GM12878 (cell line): Measurements from ENCODE around the gene IPO11. TPM values are rescaled to one million over a fixed set of nuclear protein-coding genes. Genes with fewer than 3 reads are reported as not detected.

Experiments used
- ATAC-seq: fragments of 200-7000 bp; cut with Tn5 transposase; 3 replicates; pipeline ENCODE4 v1.9.1; 2020; ENCODE audit warnings: mild to moderate bottlenecking, moderate library complexity
- BruUV-seq: library from RNA; stranded (reverse); fragments of 400-500 nt; replicated peaks from 2 replicates; lab custom pipeline; 2021; lab: Mats Ljungman, UMichigan
- CTCF ChIA-PET: fragments of 300-600 bp; sonication (Branson Sonifier 250); formaldehyde crosslinking; extraction: SDS; loops from one replicate; lab custom pipeline; 2021; ENCODE audit warnings: inconsistent platforms; lab: Yijun Ruan, JAX
- POLR2A ChIA-PET: fragments of 350-600 bp; formaldehyde crosslinking; extraction: SDS; loops from one replicate; lab custom pipeline; 2021; ENCODE audit warnings: inconsistent platforms; lab: Charles Lee
- RAD21 ChIA-PET: fragments of 300-600 bp; sonication (Branson Sonifier 250); formaldehyde crosslinking; loops from one replicate; lab custom pipeline; 2023; ENCODE audit warnings: antibody characterized with exemption; ENCODE audit not compliant: unreplicated experiment; lab: Charles Lee
- SMC1A ChIA-PET: fragments of 300-600 bp; sonication (Branson Sonifier 250); formaldehyde crosslinking; loops from one replicate; lab custom pipeline; 2023; ENCODE audit not compliant: unreplicated experiment, uncharacterized antibody; lab: Charles Lee
- DNase-seq: peaks from one replicate; pipeline ENCODE4 v3.0.0-alpha.2; 2011; ENCODE audit warnings: low read depth, low spot score
- FAIRE-seq: peaks from 3 replicates; lab custom pipeline; 2011; peaks lifted over from hg19 to GRCh38; lab: Jason Lieb, UNC
- H2AFZ ChIP-seq: 2 replicates; pipeline ENCODE4 v1.6.0; 2011; ENCODE audit warnings: low read depth, low read length, control low read depth; ENCODE audit not compliant: control insufficient read depth
- H3K27ac ChIP-seq: 2 replicates; pipeline ENCODE4 v1.5.1; 2011; ENCODE audit warnings: control low read depth; ENCODE audit not compliant: control insufficient read depth, insufficient read depth
- H3K27me3 ChIP-seq, 2 experiments: replicated peaks in 1 of 2; 2 replicates each; pipeline versions ENCODE4 v1.6.0 to v1.6.1; 2011; ENCODE audit warnings: low read length in 1 of 2; ENCODE audit not compliant: control insufficient read depth in 2 of 2, insufficient read depth in 2 of 2
- H3K36me3 ChIP-seq, 2 experiments: 2 replicates each; pipeline ENCODE4 v1.5.1; 2011; ENCODE audit warnings: low read length in 1 of 2; ENCODE audit not compliant: control insufficient read depth in 2 of 2, insufficient read depth in 2 of 2
- H3K4me1 ChIP-seq: 2 replicates; pipeline ENCODE4 v1.6.1; 2011; ENCODE audit warnings: mild to moderate bottlenecking, low read length, moderate library complexity, mixed read lengths; ENCODE audit not compliant: control insufficient read depth, insufficient read depth
- H3K4me2 ChIP-seq: 2 replicates; pipeline ENCODE4 v1.6.0; 2011; ENCODE audit warnings: control low read depth; ENCODE audit not compliant: control insufficient read depth, insufficient read depth
- H3K4me3 ChIP-seq: fragments of 200-600 bp; sonication (generic); 2 replicates; pipeline ENCODE4 v1.5.1; 2016
- H3K79me2 ChIP-seq: 2 replicates; pipeline ENCODE4 v1.6.0; 2011; ENCODE audit warnings: low read length; ENCODE audit not compliant: control insufficient read depth, insufficient read depth
- H3K9ac ChIP-seq: 2 replicates; pipeline ENCODE4 v1.8.0; 2011; ENCODE audit warnings: low read length, control low read depth, mixed read lengths; ENCODE audit not compliant: control insufficient read depth, insufficient read depth
- H3K9me3 ChIP-seq: replicated peaks from 3 replicates; pipeline ENCODE4 v1.5.1; 2011; ENCODE audit warnings: mild to moderate bottlenecking, low read length; ENCODE audit not compliant: control insufficient read depth, insufficient read depth
- H4K20me1 ChIP-seq: 2 replicates; pipeline ENCODE4 v1.6.0; 2011; ENCODE audit not compliant: control insufficient read depth, insufficient read depth
- CHD2 ChIP-seq: IDR thresholded peaks from 2 replicates; pipeline ENCODE4 v1.6.1; 2011; ENCODE audit warnings: low read depth, low read length, improper control_type of control experiment, borderline replicate concordance
- IRF4 ChIP-seq: IDR thresholded peaks from 2 replicates; pipeline ENCODE4 v1.6.1; 2011; ENCODE audit warnings: low read depth, low read length
- RCOR1 ChIP-seq: conservative IDR thresholded peaks from 2 replicates; pipeline ENCODE4 v1.6.1; 2012; ENCODE audit warnings: low read depth, low read length, improper control_type of control experiment
- SPI1 ChIP-seq: IDR thresholded peaks from 2 replicates; pipeline ENCODE4 v1.6.1; 2011; ENCODE audit warnings: low read depth, mild to moderate bottlenecking, low read length, moderate library complexity, borderline replicate concordance; ENCODE audit not compliant: insufficient read depth
- WGBS: methylation state at CpG from one replicate; pipeline ENCODE4 v1.1.6; 2016; ENCODE audit warnings: low lambda C conversion rate; ENCODE audit not compliant: insufficient replicate concordance, insufficient coverage; ENCODE audit errors: missing lambda C conversion rate; 5-methylcytosine and 5-hydroxymethylcytosine counted together
- in situ Hi-C: fragments of 300-500 bp; cut with MboI; formaldehyde crosslinking; loops from 9 replicates; pipeline ENCODE4 v1.14.3; 2018; ENCODE audit warnings: mixed read lengths
- intact Hi-C: fragments of 100-400 bp; cut with micrococcal nuclease; formaldehyde crosslinking; loops from one replicate; pipeline ENCODE4 v1.14.2; 2022; ENCODE audit not compliant: unreplicated experiment
- polyA plus RNA-seq, 11 experiments: library from polyadenylated mRNA; depleted of rRNA in 4 of 11; unstranded in 6 of 11; stranded (reverse) in 5 of 11; fragments of >200 nt; fragmentation: Nextera tagmentation in 4 of 11; fragmentation: Illumina TruSeq in 1 of 11; extraction: Ambion mirVana in 4 of 11; extraction: Trizol in 1 of 11; gene quantifications; 1 replicate in 1 of 11; 2 replicates in 10 of 11; pipeline versions ENCODE4 v1.2.1 to v1.2.3, GENCODE V29; 2011 to 2016; ENCODE audit warnings: inconsistent platforms in 2 of 11, missing spikeins in 2 of 11, low read depth in 1 of 11
- total RNA-seq, 4 experiments: library from RNA; depleted of rRNA in 3 of 4; stranded (reverse); fragments of >200 nt in 3 of 4; fragmentation: Illumina TruSeq in 1 of 4; extraction: Trizol in 1 of 4; gene quantifications; 2 replicates each; pipeline versions ENCODE4 v1.2.1 to v1.2.3, GENCODE V29; 2013 to 2021
- TF ChIP-seq, protein P1 (sequence below): IDR thresholded peaks from 2 replicates; pipeline ENCODE4 v1.6.1; 2011; ENCODE audit warnings: borderline replicate concordance, low read depth, mild to moderate bottlenecking, moderate library complexity, mixed read lengths, low read length; ENCODE audit not compliant: insufficient read depth; ENCODE audit errors: extremely low read length
- TF ChIP-seq, protein P2 (sequence below): IDR thresholded peaks from 2 replicates; pipeline ENCODE4 v1.6.1; 2011; ENCODE audit warnings: borderline replicate concordance, low read depth, mild to moderate bottlenecking, moderate library complexity, low read length; ENCODE audit not compliant: insufficient read depth, poor library complexity, severe bottlenecking

IPO11 gene
- total and polyA plus RNA-seq, 10 of the 15 experiments (the other 5 are each of a cell fraction or from before 2014, with no cell fraction given), result 14.1 to 49.3 (median 29.8) TPM

- Histone ChIP-seq H3K9me3 (no peaks in the 10 kb centered on the region), H3K4me1 (no peaks in the 10 kb centered on the region), H3K36me3 (no peaks in the 10 kb centered on the region), H4K20me1 (no peaks in the 10 kb centered on the region), H3K9ac (no peak overlapping the region), H3K27me3 (no peaks in the 10 kb centered on the region), H2AFZ (no peak overlapping the region), H3K4me2 (no peak overlapping the region), H3K4me3 (no peak overlapping the region), H3K79me2 (no peaks in the 10 kb centered on the region), H3K27ac (no peak overlapping the region)
- ATAC-seq, result no peak
- in situ Hi-C loops (no loop called here), intact Hi-C loops (no loop called here)
- CTCF ChIA-PET, result interaction anchor here (0.8 to 1.4 kb wide), 4 partner anchors 9 to 27 kb away, joined by 3 to 5 read pairs (median 4); no protein-coding TSS in a partner anchor
- SMC1A ChIA-PET, result no interaction called here
- WGBS, result 97% methylated on average over 1 of the region's 1 CpG
- RAD21 ChIA-PET, result no interaction called here
- POLR2A ChIA-PET, result no interaction called here
- no peak for FAIRE-seq
- TF ChIP-seq, protein P1, sequence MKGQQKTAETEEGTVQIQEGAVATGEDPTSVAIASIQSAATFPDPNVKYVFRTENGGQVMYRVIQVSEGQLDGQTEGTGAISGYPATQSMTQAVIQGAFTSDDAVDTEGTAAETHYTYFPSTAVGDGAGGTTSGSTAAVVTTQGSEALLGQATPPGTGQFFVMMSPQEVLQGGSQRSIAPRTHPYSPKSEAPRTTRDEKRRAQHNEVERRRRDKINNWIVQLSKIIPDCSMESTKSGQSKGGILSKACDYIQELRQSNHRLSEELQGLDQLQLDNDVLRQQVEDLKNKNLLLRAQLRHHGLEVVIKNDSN, result no peak
- TF ChIP-seq RCOR1 (no peak), SPI1 (no peak), CHD2 (no peak), IRF4 (no peak)
- TF ChIP-seq, protein P2, sequence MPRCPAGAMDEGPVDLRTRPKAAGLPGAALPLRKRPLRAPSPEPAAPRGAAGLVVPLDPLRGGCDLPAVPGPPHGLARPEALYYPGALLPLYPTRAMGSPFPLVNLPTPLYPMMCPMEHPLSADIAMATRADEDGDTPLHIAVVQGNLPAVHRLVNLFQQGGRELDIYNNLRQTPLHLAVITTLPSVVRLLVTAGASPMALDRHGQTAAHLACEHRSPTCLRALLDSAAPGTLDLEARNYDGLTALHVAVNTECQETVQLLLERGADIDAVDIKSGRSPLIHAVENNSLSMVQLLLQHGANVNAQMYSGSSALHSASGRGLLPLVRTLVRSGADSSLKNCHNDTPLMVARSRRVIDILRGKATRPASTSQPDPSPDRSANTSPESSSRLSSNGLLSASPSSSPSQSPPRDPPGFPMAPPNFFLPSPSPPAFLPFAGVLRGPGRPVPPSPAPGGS, result no peak
- BruUV-seq, result no TSS peak
- no peak for DNase-seq
Measured at GRCh38 chr5:62486672-62487071, 74.1 kb downstream of the IPO11 start.
